IPS-18a (cell line): ENCODE results near the gene CHN2.

Source experiments
- H3K27ac ChIP-seq: one replicate; pipeline ENCODE4 v1.5.1; 2013; ENCODE audit warnings: low read length
- H3K27me3 ChIP-seq: one replicate; pipeline ENCODE4 v1.6.1; 2013; ENCODE audit warnings: mild to moderate bottlenecking, low read length; ENCODE audit not compliant: control insufficient read depth, insufficient read depth
- H3K36me3 ChIP-seq: one replicate; pipeline ENCODE4 v1.6.1; 2013; ENCODE audit warnings: low read depth, low read length; ENCODE audit not compliant: control insufficient read depth
- H3K4me1 ChIP-seq: one replicate; pipeline ENCODE4 v1.6.1; 2013; ENCODE audit warnings: low read depth, low read length; ENCODE audit not compliant: control insufficient read depth
- H3K4me3 ChIP-seq: one replicate; pipeline ENCODE4 v1.5.1; 2013; ENCODE audit warnings: low read length
- H3K9ac ChIP-seq: one replicate; pipeline ENCODE4 v1.6.1; 2013; ENCODE audit warnings: mild to moderate bottlenecking, low read length, moderate library complexity
- H3K9me3 ChIP-seq: one replicate; pipeline ENCODE4 v1.6.1; 2013; ENCODE audit warnings: low read depth, low read length; ENCODE audit not compliant: control insufficient read depth

Gene CHN2

DNA sequence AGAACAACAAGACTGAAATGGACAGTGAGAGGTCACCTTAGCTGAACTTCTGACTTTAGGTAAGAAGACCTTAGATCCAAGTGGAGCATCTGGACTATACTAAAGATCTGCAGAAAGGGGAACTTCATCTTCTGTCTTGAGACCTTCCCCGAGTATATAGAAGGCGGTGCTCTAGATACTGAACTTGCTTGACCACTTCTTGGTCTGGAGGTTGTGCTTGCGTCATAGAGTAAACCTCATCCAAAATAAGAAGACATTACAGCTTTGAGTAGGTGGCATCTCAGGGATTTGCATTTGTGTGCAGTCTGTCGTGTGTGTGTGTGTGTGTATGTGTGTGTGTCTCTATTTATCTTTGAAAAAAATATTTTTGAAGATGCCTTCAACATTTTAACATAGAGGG lies 157.5 kb downstream of the CHN2 start:
- Histone ChIP-seq H3K36me3 (no peaks in the 10 kb centered on the region), H3K4me3 (no peak overlapping the region), H3K27ac (no peak overlapping the region), H3K9me3 (no peaks in the 10 kb centered on the region), H3K4me1 (no peaks in the 10 kb centered on the region), H3K9ac (no peak overlapping the region), H3K27me3 (no peaks in the 10 kb centered on the region)

DNA sequence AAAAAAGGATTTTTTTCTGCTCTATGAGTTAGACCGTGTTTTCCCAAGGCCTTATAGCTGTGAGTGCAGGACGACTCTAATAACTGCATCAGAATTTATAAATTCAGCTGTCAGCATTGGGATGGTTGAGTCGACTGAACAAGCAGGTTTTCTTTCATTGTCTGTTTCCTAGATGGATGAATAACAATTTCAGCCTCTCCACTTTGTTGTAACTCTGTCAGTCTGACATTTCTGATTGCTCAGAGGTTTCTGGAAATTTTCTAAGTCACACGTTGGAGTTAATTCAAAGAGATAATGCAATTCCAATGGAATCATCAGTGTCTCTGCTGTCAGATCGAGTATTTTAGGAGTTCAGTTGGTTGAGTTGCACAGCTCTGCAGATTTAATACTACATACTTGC lies 159.2 kb downstream of the CHN2 start:
- no peak overlapping the region for H3K4me3 ChIP-seq
- H3K9me3 ChIP-seq = no peaks in the 10 kb centered on the region
- no peak overlapping the region for H3K27ac ChIP-seq
- H3K27me3 ChIP-seq = no peaks in the 10 kb centered on the region
- H3K9ac ChIP-seq = no peak overlapping the region
- no peaks in the 10 kb centered on the region for H3K36me3 ChIP-seq
- no peaks in the 10 kb centered on the region for H3K4me1 ChIP-seq

DNA sequence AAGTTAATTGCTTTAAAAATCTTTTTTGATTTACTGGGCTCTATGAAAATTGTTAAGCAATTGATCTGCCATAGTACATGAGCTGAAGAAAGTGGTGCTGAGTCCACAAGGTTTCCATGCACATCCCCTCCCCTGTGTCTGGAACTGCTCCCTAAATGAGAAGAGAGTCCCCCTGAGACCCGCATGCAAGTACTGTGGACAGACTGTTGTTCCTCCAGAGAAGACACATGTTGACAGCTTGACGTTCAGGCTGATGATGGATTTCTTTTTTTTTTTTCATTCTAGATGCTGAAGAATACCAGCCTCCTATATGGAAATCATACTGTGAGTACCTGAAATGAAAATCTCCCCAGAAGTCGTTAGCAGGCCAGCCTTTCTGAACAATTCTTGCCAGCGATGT lies 159.8 kb downstream of the CHN2 start:
- no peak overlapping the region for H3K27ac ChIP-seq
- no peak overlapping the region for H3K4me3 ChIP-seq
- H3K4me1 ChIP-seq = no peaks in the 10 kb centered on the region
- H3K27me3 ChIP-seq = no peaks in the 10 kb centered on the region
- H3K9ac ChIP-seq = no peak overlapping the region
- H3K36me3 ChIP-seq = no peaks in the 10 kb centered on the region
- H3K9me3 ChIP-seq = no peaks in the 10 kb centered on the region

DNA sequence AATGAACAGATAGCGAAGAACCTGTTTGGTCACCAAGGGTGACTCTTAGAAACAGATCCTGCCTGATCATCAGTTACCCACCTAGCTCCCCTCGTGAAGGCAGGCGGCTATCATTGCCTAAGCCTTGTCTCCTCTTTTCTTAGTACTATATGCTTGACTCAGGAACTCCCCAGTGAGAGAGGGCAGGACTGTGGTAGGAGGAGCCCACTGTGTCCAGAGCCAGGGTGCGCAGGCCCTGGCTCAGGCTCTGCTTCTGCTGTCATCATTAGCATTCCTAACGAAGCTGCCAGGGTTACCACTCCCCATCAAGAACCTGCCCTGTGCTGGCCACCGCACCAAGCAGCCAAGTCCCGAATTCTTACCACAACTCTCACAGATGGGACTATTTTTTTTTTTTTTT lies 160.8 kb downstream of the CHN2 start:
- Histone ChIP-seq H3K9ac (no peak overlapping the region), H3K36me3 (no peaks in the 10 kb centered on the region), H3K27me3 (no peaks in the 10 kb centered on the region), H3K4me1 (no peaks in the 10 kb centered on the region), H3K27ac (no peak overlapping the region), H3K4me3 (no peak overlapping the region), H3K9me3 (no peaks in the 10 kb centered on the region)

DNA sequence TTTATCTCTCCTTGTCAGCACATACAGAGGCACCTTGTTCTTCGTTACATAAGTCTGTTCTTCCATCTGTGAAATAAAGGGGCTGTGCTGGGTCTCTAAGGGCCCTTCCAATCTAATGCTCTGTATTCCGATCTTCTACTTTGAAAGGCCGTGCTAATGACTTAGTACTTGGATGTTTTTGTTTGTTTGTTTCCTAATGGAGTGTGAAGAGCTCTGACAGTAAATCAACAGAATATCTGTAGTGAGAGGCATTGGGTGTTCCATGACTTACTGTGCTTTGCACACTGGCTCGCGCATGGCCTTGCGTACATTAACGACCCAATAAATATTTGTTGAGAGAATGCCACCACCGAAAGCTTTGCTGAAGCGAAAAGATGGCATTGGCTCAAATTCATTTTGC lies 162.1 kb downstream of the CHN2 start:
- Histone ChIP-seq H3K27me3 (no peaks in the 10 kb centered on the region), H3K27ac (no peak overlapping the region), H3K4me3 (no peak overlapping the region), H3K36me3 (no peaks in the 10 kb centered on the region), H3K9ac (no peak overlapping the region), H3K4me1 (no peaks in the 10 kb centered on the region), H3K9me3 (no peaks in the 10 kb centered on the region)

DNA sequence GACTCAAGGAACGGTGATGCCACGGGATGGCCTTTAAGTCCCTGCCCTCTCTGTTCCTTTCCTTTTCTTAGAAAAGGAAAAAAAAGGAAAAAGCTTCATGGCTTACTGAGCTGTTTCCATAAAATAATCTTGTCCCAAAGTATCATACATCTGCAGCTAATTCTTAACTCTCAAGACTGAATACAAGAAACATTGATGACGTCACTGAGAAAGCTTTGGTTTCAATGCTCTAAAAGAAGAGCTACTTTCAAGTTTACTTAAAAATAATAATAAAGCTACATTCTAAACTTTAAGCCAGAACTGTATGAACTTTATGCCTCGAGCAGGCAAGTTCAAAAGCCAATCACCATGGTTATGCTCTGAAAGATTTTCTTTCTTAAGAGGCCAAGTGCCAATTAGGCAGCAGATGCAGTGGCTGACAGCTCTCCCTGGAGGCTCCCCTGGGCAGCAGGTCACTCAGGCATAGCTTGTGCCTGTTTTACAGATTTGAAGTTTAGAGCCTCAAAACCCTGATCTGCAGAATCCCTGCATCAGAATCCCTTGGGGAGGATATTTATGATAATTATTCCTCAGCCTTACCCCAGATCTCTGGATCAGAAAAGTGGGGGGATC lies 165.0 kb downstream of the CHN2 start:
- no peaks in the 10 kb centered on the region for H3K27me3 ChIP-seq
- peaks cover 5% of the 10 kb centered on the region for H3K4me1 ChIP-seq
- H3K9me3 ChIP-seq = no peaks in the 10 kb centered on the region
- H3K27ac ChIP-seq = no peak overlapping the region
- no peak overlapping the region for H3K4me3 ChIP-seq
- no peaks in the 10 kb centered on the region for H3K36me3 ChIP-seq
- H3K9ac ChIP-seq = no peak overlapping the region

DNA sequence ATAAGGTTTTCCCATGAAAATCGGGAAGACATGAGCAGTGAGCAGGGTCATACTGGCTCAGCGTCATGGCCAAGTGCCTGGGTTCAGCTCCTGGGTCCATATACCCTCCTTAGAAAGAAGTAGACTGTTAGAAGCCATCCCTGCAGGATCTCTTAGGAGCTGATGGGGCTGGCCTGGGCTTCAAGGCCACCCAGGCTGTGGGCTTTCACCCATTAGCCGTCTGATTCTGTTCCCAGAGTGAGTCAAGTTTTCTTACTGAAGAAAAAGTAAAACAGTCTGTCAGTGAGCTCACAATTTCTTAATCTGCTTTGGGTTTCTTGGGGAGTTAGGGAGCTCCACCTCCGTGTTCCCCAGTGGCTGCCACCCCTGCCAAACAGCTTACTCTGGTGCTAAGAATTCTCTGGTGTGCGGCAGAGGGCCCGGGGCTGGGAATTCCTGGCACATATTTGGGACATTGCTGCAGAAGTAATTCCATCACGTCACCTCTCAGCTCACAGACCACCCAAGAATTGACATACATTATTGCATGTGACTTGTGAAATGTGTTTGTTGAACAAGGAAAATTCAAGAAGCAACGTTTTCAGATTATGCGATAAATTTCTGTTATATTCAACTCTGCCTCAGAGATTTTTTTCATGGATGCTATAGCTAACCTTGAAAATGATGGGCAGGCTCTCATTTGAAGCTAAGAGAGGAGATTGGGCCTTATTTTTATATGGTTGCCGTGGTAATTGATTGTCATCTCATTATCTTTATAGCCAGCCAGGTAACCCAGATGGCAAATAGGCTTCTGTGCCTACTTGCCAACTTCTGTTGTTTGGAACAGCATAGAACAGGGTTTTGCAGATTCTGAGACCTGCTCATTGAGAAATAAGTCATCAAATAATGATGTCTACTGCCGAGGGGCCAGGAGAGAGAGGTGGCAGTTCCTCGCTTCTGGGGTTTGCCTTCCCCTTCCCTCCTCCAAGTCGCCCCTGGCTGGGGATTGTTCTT lies 166.4 kb downstream of the CHN2 start:
- Histone ChIP-seq H3K4me1 (peaks cover 8% of the 10 kb centered on the region), H3K4me3 (no peak overlapping the region), H3K27ac (no peak overlapping the region), H3K9me3 (no peaks in the 10 kb centered on the region), H3K9ac (no peak overlapping the region), H3K36me3 (no peaks in the 10 kb centered on the region), H3K27me3 (no peaks in the 10 kb centered on the region)

DNA sequence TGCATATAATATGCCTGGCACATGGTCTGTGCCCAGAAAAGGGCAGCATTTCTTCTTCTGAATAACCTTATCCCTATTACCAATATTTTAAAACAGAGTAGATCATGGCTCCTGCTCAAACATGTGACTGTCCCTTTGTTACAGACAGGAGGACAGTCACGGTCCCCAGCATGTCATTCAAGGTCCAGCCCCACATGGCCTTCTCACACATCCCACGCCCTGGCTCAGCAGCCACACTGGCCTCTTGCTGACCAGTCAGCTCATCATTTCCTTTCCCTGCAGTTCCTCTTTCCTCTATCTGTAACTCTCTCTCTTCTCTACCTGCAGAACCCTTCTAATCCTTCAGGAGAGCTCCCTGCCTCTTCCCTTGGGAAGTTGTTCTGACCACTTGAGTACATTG lies 167.8 kb downstream of the CHN2 start:
- H3K9ac ChIP-seq = no peak overlapping the region
- no peak overlapping the region for H3K4me3 ChIP-seq
- H3K9me3 ChIP-seq = no peaks in the 10 kb centered on the region
- H3K36me3 ChIP-seq = no peaks in the 10 kb centered on the region
- peaks cover 12% of the 10 kb centered on the region for H3K4me1 ChIP-seq
- no peak overlapping the region for H3K27ac ChIP-seq
- H3K27me3 ChIP-seq = no peaks in the 10 kb centered on the region

DNA sequence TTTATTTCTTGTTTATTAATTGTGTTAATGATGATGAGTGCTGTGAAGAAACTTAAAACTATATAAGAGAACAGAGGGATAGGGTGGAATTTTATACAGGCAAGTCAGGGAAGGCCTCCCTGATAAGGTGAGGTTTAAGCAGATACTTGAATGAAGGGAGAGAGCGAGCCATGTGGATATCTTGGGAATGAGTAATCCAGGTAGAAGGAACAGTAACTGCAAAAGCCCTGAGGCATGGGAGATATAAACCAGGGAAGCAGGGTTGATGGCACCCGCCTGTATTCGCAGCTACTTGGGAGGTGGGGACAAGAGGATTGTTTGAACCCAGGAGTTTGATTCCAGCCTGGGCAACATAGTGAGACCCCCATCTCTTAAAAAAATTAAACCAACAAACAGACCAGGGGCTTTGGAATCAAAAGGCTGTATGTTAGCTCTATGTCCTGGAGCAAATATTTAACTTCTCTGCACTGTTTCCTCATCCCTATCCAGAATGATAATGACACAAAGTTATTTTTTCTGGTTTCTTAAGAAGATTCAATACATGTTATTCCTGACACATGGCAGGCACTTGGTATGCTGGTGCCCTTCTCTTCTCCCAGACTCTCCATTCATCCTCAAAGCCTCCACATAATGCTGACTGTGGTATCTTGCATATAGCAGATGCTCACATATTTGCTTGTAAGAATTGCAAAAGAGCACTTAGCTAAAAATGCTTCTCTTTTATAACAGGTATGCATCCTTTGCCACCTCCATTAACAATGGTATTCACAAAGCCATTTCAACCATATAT lies 169.3 kb downstream of the CHN2 start:
- no peak overlapping the region for H3K27ac ChIP-seq
- H3K36me3 ChIP-seq = no peaks in the 10 kb centered on the region
- no peak overlapping the region for H3K9ac ChIP-seq

DNA sequence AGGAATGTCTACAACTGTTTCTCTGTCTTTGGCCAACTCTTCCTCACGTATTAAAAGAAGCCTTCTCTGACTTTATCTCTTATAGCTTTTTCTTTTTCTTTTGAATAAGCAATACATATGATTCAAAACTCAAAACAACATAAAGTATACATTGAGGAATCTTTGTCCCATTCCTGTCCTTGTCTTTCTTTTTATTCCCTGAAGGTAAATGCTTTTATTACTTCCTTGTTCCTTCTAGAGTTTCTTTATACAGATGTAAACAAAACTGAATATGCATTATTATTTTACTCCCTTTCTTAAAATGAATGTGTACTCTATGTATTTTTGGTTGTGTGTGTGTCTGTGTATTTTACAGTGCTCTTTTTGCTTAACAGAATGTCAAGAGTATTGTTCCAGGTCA lies 170.1 kb downstream of the CHN2 start:
- Histone ChIP-seq H3K27me3 (no peaks in the 10 kb centered on the region), H3K27ac (no peak overlapping the region), H3K9me3 (no peaks in the 10 kb centered on the region), H3K9ac (no peak overlapping the region), H3K4me3 (no peak overlapping the region), H3K36me3 (no peaks in the 10 kb centered on the region), H3K4me1 (peaks cover 14% of the 10 kb centered on the region)

More for the DNA sequence above, 169.3 kb downstream of the CHN2 start:
- Histone ChIP-seq H3K4me1 (peaks cover 13% of the 10 kb centered on the region), H3K4me3 (no peak overlapping the region), H3K9me3 (no peaks in the 10 kb centered on the region), H3K27me3 (no peaks in the 10 kb centered on the region)

DNA sequence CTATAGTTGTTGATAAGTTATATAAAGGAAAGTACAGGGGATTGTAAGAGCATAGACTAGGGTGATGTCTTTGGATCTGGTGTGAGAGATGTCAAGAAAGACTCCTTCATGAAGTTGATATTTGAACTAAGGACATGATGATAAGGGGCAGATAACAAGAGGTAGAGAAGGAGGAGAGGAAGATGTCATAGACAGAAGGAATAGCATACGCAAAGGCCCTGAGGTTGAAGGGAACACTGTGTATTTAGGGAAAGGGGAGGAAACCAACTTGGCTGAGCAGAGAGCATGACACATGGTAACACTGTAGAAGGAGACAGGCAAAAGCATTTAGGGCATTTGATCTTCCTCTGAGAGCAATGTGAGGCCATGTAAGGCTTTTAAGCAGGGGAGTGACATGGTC lies 170.8 kb downstream of the CHN2 start:
- H3K36me3 ChIP-seq = no peaks in the 10 kb centered on the region
- H3K9me3 ChIP-seq = no peaks in the 10 kb centered on the region
- H3K27me3 ChIP-seq = no peaks in the 10 kb centered on the region
- no peak overlapping the region for H3K27ac ChIP-seq
- H3K9ac ChIP-seq = no peak overlapping the region
- peaks cover 17% of the 10 kb centered on the region for H3K4me1 ChIP-seq
- no peak overlapping the region for H3K4me3 ChIP-seq
